Right hindlimb (tissue), 1 donor: Measurements from ENCODE around the gene RUNX2.

Experiments
- DNase-seq: peaks from one replicate; pipeline ENCODE4 v3.0.0-alpha.2; 2018

Gene RUNX2

DNA sequence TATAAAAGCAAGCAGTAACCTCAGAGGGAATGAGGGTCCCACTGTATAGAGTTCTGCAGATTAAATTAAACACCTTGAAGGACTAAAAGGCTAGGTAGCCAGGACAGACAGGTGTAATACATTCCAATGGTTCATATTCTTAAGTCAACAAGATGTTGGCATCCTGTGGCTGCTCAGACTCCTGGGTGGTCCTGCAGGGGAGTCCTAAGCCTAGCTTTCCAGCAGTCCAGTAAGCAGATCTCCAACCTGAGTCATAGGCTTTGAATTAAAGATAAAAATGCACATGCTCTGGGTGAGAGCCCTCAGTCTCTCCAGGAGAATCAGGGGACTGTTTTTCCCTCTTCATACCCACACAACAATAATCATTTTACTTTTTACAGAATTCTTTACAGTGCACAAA, 356.9 kb downstream of the RUNX2 start:
- no peak for DNase-seq

DNA sequence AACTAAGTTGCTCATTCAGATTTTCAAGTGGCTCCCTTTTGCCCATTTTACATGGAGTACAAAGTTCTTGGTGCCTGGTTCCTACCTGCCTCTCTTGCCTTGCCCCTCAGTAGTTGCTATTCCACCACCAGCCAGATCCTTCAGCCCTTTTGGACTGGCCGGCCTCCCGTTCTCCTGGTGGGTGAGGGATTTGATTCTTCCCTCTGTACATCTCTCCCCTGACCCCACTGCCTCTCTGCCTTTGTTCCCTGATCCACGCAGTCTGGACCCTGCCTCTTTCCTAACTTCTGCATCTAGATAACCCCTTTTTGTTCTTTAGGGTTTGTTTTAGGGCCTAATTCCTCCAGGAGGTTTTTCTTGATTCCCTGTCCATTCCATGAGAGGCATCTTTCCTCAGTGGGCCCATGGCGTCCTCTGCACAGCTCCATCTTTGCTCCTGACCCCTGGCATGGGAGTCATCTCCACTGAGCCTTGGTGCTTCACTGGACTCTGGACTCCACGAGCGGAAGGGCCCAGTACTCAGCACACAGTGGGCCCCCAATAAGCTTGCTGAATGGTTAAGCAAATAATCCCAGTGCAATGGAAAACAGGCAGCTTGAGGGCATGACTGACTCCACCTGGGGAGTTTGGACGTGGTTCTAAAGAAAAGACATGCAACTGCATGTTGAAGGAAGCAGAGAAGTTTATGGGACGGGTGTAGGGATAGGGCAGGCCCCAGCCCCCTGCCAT, 358.9 kb downstream of the RUNX2 start:
- DNase-seq = no peak

DNA sequence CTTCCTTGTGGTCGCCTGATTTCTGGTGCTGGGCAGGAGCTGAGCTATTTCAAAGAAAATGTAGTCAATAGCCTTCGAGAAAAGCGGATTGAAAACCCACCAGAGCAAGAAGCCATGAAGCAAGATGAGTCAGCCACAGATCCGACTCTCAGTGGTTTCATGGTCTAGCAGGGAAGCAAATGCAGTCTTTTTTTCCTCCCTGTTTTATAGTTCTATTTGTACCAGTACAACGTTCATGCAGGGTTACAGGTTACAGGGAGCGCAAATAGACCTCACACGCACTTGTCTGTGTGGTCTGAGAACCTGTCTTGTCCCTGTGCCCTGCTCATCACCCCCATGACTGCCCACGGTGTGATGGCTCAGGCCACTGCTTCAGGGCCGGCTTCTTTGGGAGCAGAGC, 359.4 kb downstream of the RUNX2 start:
- DNase-seq = no peak

- no peak for DNase-seq
Observed at GRCh38 chr6:45688180-45688579, 360.1 kb downstream of the RUNX2 start.

DNA sequence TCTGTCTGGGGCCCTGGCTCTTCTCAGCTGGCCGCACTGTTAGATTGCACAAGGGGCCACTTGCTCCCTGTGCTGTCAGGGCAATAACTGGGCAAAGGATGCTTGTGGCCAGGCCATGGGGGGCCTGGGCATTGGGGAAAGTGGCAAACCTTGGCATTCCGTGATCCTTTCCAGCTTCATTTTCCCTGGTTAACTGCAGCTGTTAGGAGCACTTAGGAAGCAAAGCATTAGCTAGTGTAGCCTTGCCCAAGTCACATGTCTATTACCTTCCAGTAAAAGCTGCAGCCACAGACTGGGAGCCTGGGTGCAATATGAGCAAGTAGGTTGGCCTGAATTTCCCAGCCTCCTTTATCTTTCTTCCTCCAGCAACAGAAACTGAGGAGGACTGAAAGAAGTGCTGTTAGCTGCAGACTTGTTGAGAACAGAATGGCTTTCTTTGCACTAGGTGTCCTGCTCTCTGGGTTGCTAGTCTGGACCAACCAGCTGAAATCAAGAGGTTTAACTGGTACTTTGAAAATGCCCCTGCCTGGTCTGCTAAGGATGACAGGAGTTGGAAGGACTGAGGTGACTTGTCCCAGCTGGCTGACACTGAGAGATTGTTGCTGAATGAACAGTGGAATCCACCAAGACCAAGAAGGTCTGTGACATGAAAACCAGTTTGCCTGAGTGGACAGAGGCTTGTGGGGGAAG, 361.9 kb downstream of the RUNX2 start:
- DNase-seq = no peak

GRCh38 chr6:45690846-45691245, 362.7 kb downstream of the RUNX2 start:
- no peak for DNase-seq

GRCh38 chr6:45691426-45691825, 363.3 kb downstream of the RUNX2 start:
- DNase-seq = no peak

- DNase-seq = no peak
Observed at GRCh38 chr6:45692021-45692420, 363.9 kb downstream of the RUNX2 start.

- no peak for DNase-seq
Observed at GRCh38 chr6:45696738-45697137, 368.6 kb downstream of the RUNX2 start.

- no peak for DNase-seq
Observed at GRCh38 chr6:45697605-45698004, 369.5 kb downstream of the RUNX2 start.

- DNase-seq = no peak
Observed at GRCh38 chr6:45698046-45698445, 369.9 kb downstream of the RUNX2 start.

DNA sequence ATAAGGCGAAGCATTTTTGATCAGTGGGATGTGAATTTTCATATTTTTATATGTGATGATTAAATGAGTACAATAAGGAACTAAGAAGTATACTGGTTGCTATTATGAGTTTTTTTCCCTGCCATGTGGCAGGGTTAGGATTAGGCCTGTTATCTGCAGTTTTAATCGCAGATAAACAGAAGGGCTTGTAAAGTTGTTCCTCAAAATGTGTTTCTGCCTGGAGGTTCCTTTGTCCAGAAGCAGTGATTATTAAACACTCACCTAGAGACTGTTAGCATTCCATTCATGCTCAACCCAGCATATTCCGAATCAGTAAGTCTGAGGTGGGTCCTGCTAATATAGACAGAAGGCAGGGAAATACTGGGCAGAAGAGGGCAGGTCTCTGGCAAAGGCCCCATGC, 371.5 kb downstream of the RUNX2 start:
- DNase-seq = no peak

- DNase-seq = no peak
Observed at GRCh38 chr6:45702849-45703739, 375.0 kb downstream of the RUNX2 start.

DNA sequence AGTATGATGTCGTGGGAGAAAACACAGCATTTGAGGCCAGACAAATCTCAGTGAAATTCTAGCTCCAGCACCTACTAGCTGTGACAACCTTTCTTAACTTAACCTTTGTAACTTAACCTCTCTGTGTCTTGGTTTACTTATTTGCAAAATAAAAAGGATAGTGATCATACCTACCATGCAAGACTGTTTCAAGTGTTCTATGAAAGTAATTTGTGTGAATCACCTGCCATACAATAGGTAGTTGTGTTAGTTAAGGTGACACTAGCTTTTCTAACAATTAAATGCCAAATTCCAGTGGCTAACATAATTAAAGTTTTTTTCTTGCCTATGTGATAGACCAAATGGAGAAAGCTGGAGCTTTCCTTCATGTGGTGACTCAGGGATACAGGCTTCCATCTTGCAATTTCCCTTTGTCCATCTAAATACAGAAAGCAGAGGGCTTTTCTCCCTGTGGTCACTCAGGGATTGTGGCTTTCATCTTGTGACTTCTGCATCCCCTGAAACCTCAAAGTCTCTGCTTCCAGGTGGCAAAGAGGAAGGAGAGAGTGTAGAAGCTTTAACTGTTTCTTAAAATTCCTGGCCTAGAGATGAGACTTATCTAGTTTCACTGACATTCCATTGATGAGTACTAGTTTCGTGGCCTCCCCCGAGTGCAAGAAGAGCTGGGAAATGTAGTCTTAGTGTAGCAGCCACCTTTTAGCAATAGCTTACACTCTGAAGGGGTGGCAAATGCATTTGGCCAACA, 376.1 kb downstream of the RUNX2 start:
- DNase-seq = no peak

DNA sequence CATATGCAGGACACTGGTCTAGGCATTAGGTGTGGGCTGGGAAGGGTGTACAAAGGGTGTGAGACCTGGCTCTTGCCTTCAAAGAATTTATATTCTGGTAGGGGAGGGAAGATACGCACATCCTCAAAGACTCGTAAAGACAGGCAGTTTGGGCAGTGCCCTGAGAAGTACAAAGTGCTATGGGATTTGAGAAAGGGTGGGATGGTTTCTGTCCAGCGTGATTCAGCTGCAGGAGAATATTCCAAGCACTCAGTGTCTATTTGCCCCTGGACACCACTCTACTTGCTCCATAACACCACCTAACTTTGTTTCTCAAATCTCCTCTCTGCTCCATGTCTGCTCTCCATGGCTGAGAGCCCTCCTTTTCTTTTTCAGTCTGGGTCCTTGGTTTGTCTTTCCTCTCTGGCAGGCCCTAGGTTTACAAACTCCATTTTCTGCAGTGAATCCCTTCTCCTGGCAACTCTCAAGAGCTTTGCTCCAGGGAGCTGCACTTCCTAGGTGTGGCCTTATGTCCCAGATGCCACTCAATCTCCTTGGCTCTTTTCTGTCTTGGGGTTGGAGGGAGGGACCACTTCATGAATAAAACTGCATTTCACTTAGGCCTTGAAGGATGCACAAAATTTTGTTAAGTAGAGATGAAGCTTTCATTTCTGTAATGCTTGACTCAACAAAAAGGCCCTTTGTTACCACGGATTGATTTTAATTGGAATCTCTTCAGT, 377.2 kb downstream of the RUNX2 start:
- DNase-seq = no peak

DNA sequence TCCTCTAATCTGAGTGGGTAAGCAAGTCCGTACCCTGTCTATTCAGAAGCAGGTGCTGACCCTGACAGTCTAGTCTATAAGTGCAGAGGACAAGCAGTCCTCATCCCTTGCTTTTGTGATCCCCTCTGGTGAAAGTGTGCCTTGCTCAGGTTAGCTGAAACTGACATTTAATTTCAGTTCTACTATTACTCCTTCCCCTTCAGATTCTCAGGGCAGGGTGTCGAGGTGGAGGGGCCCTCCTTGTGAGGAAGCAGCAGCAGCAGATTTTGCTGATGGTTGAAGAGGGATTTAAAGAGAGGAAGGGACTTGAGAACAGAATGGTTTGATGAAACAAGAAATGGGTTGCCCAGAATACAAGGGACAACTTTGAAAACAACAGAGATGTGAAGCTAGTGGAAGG, 378.2 kb downstream of the RUNX2 start:
- DNase-seq = no peak

DNA sequence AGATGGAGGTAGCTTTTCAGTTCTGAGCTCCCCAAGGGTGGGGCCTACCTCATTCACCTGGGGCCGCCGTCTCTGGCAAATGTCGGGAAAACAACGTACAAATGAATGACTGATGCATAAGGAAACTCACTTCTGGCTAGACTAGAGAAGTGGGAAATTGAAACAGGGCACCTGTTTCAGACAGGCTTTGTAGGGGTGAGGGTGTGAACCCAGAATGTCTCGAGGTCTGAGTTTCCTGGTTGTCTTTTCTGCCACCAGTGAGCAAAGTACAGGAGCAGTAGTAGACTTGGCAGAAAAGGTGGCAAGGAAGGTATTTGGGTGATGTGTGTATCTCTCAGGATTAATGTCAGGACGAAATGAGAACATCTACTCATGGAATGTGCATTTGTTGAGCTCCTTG, 379.0 kb downstream of the RUNX2 start:
- DNase-seq = no peak

DNA sequence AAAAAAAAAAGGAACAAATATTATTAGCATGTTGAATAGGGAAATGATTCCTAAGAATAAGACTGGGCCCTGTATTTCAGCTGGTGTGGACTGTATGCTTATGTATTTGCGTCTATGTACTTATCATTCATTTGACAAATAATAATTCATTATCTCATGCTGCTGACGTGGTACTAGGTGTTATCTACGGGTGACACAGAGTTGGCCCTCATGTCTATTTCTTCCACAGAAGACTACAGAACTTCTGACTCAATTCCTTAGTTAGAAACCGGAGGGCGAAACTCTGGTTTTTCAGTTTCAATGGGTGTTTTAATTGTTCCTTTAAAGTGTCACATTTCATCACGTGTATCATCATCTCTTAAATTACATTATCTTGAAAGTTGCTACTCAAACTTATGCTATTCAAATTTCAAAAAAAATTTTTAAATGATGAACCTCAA, 381.7 kb downstream of the RUNX2 start:
- DNase-seq = no peak

- DNase-seq = no peak
Observed at GRCh38 chr6:45710304-45710821, 382.2 kb downstream of the RUNX2 start.

GRCh38 chr6:45712076-45712475, 383.9 kb downstream of the RUNX2 start:
- no peak for DNase-seq

GRCh38 chr6:45712786-45713185, 384.7 kb downstream of the RUNX2 start:
- DNase-seq = no peak
